ENCODE data around the gene OR10R2. TPM values are rescaled to one million over a fixed set of nuclear protein-coding genes. Genes with fewer than 3 reads are reported as not detected.

The OR10R2 gene
- total RNA-seq, 1 experiment from 2014 or later, result not detected

DNA sequence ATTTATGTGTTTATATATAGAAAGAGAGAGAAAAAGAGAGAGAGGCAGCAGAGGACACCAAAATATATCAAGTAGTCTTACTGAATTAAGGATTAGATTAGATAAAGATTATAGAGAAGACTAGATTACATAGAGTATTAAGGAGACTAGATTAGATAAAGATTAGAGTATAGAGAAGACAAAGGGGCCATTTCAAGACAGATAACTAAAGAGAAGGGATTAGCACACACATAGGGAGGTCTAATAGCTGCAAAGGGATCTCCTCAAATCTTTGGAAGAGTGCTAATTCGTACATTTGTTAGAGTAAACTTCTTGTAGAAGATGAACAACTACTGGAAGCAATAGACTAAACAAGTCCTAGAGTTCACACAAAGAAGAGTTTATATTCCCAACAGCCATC, 48.0 kb downstream of the OR10R2 start:
- CTCF ChIA-PET, result no interaction called here
- H3K36me3 ChIP-seq (ENCODE audit: low read depth), result no peaks in the 10 kb centered on the region
- no peaks in the 10 kb centered on the region for H3F3A ChIP-seq (ENCODE audit: insufficient read depth, low read depth)
- BruUV-seq (replicated peaks), result no TSS peak
- no peak overlapping the region for H3K27ac ChIP-seq
- H4K20me1 ChIP-seq (ENCODE audit: insufficient read depth), result no peaks in the 10 kb centered on the region
- intact Hi-C loops (cut with micrococcal nuclease; ENCODE audit: unreplicated experiment), result no loop called here
- H3K9me2 ChIP-seq (ENCODE audit: insufficient read depth), result no peaks in the 10 kb centered on the region
- no peak for TF ChIP-seq EZH2 (IDR thresholded peaks at IDR 0.05; ENCODE audit: low read depth)
- no peak for TF ChIP-seq CTCF (conservative IDR thresholded peaks at IDR 0.05)
- no peak overlapping the region for H2AFZ ChIP-seq
- no peaks in the 10 kb centered on the region for H3K79me2 ChIP-seq (ENCODE audit: low read depth)
- H3K4me3 ChIP-seq, result no peak overlapping the region
- no peak overlapping the region for H3K4me2 ChIP-seq
- no peaks in the 10 kb centered on the region for H3K9me3 ChIP-seq (ENCODE audit: insufficient read depth, low read depth)
- POLR2A ChIA-PET (ENCODE audit: unreplicated experiment), result no interaction called here
- no peaks in the 10 kb centered on the region for H3K4me1 ChIP-seq (replicated peaks; ENCODE audit: insufficient read depth)
- no peaks in the 10 kb centered on the region for H3K27me3 ChIP-seq (ENCODE audit: insufficient read depth, low read depth)
- DNase-seq, result no peak

DNA sequence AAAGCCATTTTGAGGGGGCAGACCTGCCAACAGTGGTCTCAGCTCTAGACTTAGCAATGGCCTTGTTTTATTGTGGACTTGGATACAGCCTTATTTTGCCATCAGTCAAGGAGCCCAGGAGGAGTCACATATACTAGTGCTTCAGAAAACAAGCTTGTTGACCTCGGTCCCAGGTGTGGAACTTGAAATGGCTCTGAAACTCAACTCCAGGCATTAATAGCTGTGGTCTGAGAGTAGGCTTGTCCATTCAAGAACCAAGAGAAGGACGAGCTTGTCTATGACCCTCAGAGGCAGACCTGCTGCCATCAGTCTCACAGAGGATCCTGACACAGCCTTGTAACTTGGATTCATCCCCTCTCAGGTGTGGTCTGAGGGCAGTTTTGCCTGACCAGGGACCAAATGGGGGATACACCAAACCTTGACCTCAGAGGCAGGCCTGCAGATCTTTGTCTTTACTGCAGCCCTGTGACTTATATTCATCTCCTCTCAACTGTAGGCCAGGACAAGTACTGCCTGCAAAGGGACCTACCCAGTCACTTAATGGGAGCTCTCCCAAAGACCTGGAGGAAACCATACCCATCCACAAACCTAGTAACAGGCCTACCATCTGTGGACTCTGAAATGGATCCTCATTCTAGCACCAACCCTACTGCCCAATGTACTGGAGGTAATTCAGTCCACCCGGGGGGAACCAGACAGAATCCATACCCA, 49.1 kb downstream of the OR10R2 start:
- ChIA-PET CTCF (no interaction called here), POLR2A (ENCODE audit: unreplicated experiment) (no interaction called here)
- Histone ChIP-seq H4K20me1 (ENCODE audit: insufficient read depth) (no peaks in the 10 kb centered on the region), H3F3A (ENCODE audit: insufficient read depth, low read depth) (no peaks in the 10 kb centered on the region), H3K4me3 (no peak overlapping the region), H3K27ac (no peak overlapping the region), H3K4me1 (replicated peaks; ENCODE audit: insufficient read depth) (no peaks in the 10 kb centered on the region), H3K79me2 (ENCODE audit: low read depth) (no peaks in the 10 kb centered on the region), H3K27me3 (ENCODE audit: insufficient read depth, low read depth) (no peaks in the 10 kb centered on the region), H3K9me2 (ENCODE audit: insufficient read depth) (no peaks in the 10 kb centered on the region), H3K36me3 (ENCODE audit: low read depth) (no peaks in the 10 kb centered on the region), H3K4me2 (no peak overlapping the region), H2AFZ (no peak overlapping the region), H3K9me3 (ENCODE audit: insufficient read depth, low read depth) (no peaks in the 10 kb centered on the region)
- no TSS peak for BruUV-seq (replicated peaks)
- intact Hi-C loops (cut with micrococcal nuclease; ENCODE audit: unreplicated experiment), result no loop called here
- DNase-seq, result no peak
- TF ChIP-seq EZH2 (IDR thresholded peaks at IDR 0.05; ENCODE audit: low read depth) (no peak), CTCF (conservative IDR thresholded peaks at IDR 0.05) (no peak)

- Histone ChIP-seq H3K4me3 (no peak overlapping the region), H3K9me2 (ENCODE audit: insufficient read depth) (no peaks in the 10 kb centered on the region), H3F3A (ENCODE audit: insufficient read depth, low read depth) (no peaks in the 10 kb centered on the region), H4K20me1 (ENCODE audit: insufficient read depth) (no peaks in the 10 kb centered on the region), H3K9me3 (ENCODE audit: insufficient read depth, low read depth) (no peaks in the 10 kb centered on the region), H2AFZ (no peak overlapping the region), H3K4me1 (replicated peaks; ENCODE audit: insufficient read depth) (no peaks in the 10 kb centered on the region), H3K4me2 (no peak overlapping the region), H3K27ac (no peak overlapping the region), H3K27me3 (ENCODE audit: insufficient read depth, low read depth) (no peaks in the 10 kb centered on the region), H3K36me3 (ENCODE audit: low read depth) (no peaks in the 10 kb centered on the region), H3K79me2 (ENCODE audit: low read depth) (no peaks in the 10 kb centered on the region)
- intact Hi-C loops (cut with micrococcal nuclease; ENCODE audit: unreplicated experiment), result no loop called here
- ChIA-PET POLR2A (ENCODE audit: unreplicated experiment) (no interaction called here), CTCF (no interaction called here)
- no peak for DNase-seq
- TF ChIP-seq EZH2 (IDR thresholded peaks at IDR 0.05; ENCODE audit: low read depth), result no peak
- TF ChIP-seq CTCF (conservative IDR thresholded peaks at IDR 0.05), result no peak
- BruUV-seq (replicated peaks), result no TSS peak
These were observed 49.6 kb downstream of the OR10R2 start for GRCh38 chr1:158521666-158522058.

All from PC-9 (cell line).